Neural progenitor cell (in vitro differentiated cells): ENCODE data around the gene B3GLCT. TPM values are rescaled to one million over a fixed set of nuclear protein-coding genes. Genes with fewer than 3 reads are reported as not detected.

Experiments
- DNase-seq: peaks from one replicate; pipeline ENCODE4 v3.0.0-alpha.2; 2016; ENCODE audit warnings: low spot score
- H2AFZ ChIP-seq: fragments of 200-600 bp; sonication (generic); replicated peaks from 2 replicates; pipeline ENCODE4 v1.6.1; 2016; ENCODE audit warnings: antibody characterized with exemption
- H3F3A ChIP-seq: fragments of 200-600 bp; sonication (generic); 2 replicates; pipeline ENCODE4 v1.6.1; 2016; ENCODE audit warnings: antibody characterized with exemption, low read depth
- H3K27ac ChIP-seq: fragments of 200-600 bp; sonication (generic); 2 replicates; pipeline ENCODE4 v1.5.1; 2016; ENCODE audit warnings: mild to moderate bottlenecking
- H3K27me3 ChIP-seq: fragments of 200-600 bp; sonication (generic); 2 replicates; pipeline ENCODE4 v1.6.1; 2016; ENCODE audit warnings: mild to moderate bottlenecking, moderate library complexity
- H3K36me3 ChIP-seq: fragments of 200-600 bp; sonication (generic); 2 replicates; pipeline ENCODE4 v1.5.1; 2016
- H3K4me1 ChIP-seq: fragments of 200-600 bp; sonication (generic); 2 replicates; pipeline ENCODE4 v1.6.1; 2016; ENCODE audit warnings: mixed run types
- H3K4me2 ChIP-seq: fragments of 200-600 bp; sonication (generic); 2 replicates; pipeline ENCODE4 v1.6.1; 2016
- H3K4me3 ChIP-seq: fragments of 200-600 bp; sonication (generic); 2 replicates; pipeline ENCODE4 v1.5.1; 2016
- H3K79me2 ChIP-seq: fragments of 200-600 bp; sonication (generic); 2 replicates; pipeline ENCODE4 v1.6.1; 2016; ENCODE audit warnings: low read depth
- H3K9ac ChIP-seq: fragments of 200-600 bp; sonication (generic); 2 replicates; pipeline ENCODE4 v1.6.1; 2016
- H3K9me3 ChIP-seq: fragments of 200-600 bp; sonication (generic); 2 replicates; pipeline ENCODE4 v1.5.1; 2016; ENCODE audit warnings: low read depth
- H4K20me1 ChIP-seq: fragments of 200-600 bp; sonication (generic); 2 replicates; pipeline ENCODE4 v1.6.1; 2016; ENCODE audit warnings: low read depth
- H3K27ac Mint-ChIP-seq: 3 replicates; pipeline ENCODE4 v1.8.0; 2021; ENCODE audit warnings: mixed read lengths
- H3K27me3 Mint-ChIP-seq: 2 replicates; pipeline ENCODE4 v1.8.0; 2022; ENCODE audit warnings: low read depth, mild to moderate bottlenecking, inconsistent platforms, moderate library complexity, mixed read lengths; ENCODE audit not compliant: insufficient read depth
- H3K36me3 Mint-ChIP-seq: 3 replicates; pipeline ENCODE4 v1.8.0; 2021; ENCODE audit warnings: mixed read lengths
- H3K4me1 Mint-ChIP-seq: 3 replicates; pipeline ENCODE4 v1.8.0; 2021; ENCODE audit warnings: mixed read lengths
- H3K4me3 Mint-ChIP-seq: 3 replicates; pipeline ENCODE4 v1.8.0; 2021; ENCODE audit warnings: mild to moderate bottlenecking, moderate library complexity, mixed read lengths
- H3K9me3 Mint-ChIP-seq: 3 replicates; pipeline ENCODE4 v1.8.0; 2020; ENCODE audit warnings: mixed read lengths
- EZH2 ChIP-seq: fragments of 200-600 bp; sonication (generic); IDR thresholded peaks from 2 replicates; pipeline ENCODE4 v1.6.1; 2017; ENCODE audit warnings: antibody characterized with exemption, mild to moderate bottlenecking, moderate library complexity
- EZH2phosphoT487 ChIP-seq: fragments of 200-600 bp; sonication (generic); IDR thresholded peaks from 2 replicates; pipeline ENCODE4 v1.6.1; 2017; ENCODE audit warnings: antibody characterized with exemption
- total RNA-seq: library from RNA; depleted of rRNA; stranded (reverse); fragments of >200 nt; gene quantifications from 2 replicates; pipeline ENCODE4 v1.2.3, GENCODE V29; 2015; ENCODE audit warnings: low replicate concordance
- TF ChIP-seq, protein P1 (sequence below): fragments of 200-600 bp; sonication (generic); IDR thresholded peaks from 2 replicates; pipeline ENCODE4 v1.5.1; 2017; ENCODE audit warnings: antibody characterized with exemption, mild to moderate bottlenecking

The B3GLCT gene
- total RNA-seq, 1 donor from 2014 or later, result 16.9 TPM

DNA sequence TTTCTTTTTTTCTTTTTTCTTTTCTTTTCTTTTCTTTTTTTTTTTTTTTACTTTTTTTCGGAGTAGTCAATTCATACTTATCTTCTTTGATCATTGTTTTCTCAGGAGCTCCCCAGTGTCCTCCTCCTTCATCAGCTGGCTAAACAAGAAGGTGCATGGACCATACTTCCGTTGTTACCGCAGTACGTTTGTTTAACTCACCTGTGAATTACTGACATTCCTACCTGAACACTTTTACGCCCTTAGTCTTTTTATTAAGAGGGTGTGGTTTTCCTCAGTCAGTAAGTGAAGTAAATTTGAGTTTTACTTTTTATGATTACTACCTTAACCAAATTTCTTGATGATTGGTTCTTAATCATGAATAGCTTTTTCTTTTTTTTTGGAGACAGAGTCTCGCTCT is 47.1 kb downstream of the B3GLCT start:
- H3K27me3 Mint-ChIP-seq, result no peaks in the 10 kb centered on the region
- H3K4me1 Mint-ChIP-seq, result no peaks in the 10 kb centered on the region
- peaks cover 10% of the 10 kb centered on the region for H3K36me3 Mint-ChIP-seq
- H3F3A ChIP-seq, result no peaks in the 10 kb centered on the region
- no peak overlapping the region for H2AFZ ChIP-seq
- H3K27ac Mint-ChIP-seq, result no peak overlapping the region
- no peak for DNase-seq
- H4K20me1 ChIP-seq, result no peaks in the 10 kb centered on the region
- no peaks in the 10 kb centered on the region for H3K36me3 ChIP-seq
- H3K4me2 ChIP-seq, result no peak overlapping the region
- H3K9ac ChIP-seq, result no peak overlapping the region
- H3K27me3 ChIP-seq, result no peaks in the 10 kb centered on the region
- no peaks in the 10 kb centered on the region for H3K79me2 ChIP-seq
- no peaks in the 10 kb centered on the region for H3K9me3 ChIP-seq
- peaks cover 7% of the 10 kb centered on the region for H3K9me3 Mint-ChIP-seq
- H3K4me3 ChIP-seq, result no peak overlapping the region
- no peak overlapping the region for H3K4me3 Mint-ChIP-seq
- H3K4me1 ChIP-seq, result no peaks in the 10 kb centered on the region
- TF ChIP-seq EZH2, result no peak
- TF ChIP-seq, protein P1, sequence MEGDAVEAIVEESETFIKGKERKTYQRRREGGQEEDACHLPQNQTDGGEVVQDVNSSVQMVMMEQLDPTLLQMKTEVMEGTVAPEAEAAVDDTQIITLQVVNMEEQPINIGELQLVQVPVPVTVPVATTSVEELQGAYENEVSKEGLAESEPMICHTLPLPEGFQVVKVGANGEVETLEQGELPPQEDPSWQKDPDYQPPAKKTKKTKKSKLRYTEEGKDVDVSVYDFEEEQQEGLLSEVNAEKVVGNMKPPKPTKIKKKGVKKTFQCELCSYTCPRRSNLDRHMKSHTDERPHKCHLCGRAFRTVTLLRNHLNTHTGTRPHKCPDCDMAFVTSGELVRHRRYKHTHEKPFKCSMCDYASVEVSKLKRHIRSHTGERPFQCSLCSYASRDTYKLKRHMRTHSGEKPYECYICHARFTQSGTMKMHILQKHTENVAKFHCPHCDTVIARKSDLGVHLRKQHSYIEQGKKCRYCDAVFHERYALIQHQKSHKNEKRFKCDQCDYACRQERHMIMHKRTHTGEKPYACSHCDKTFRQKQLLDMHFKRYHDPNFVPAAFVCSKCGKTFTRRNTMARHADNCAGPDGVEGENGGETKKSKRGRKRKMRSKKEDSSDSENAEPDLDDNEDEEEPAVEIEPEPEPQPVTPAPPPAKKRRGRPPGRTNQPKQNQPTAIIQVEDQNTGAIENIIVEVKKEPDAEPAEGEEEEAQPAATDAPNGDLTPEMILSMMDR, result no peak
- TF ChIP-seq EZH2phosphoT487, result no peak
- no peak overlapping the region for H3K27ac ChIP-seq

DNA sequence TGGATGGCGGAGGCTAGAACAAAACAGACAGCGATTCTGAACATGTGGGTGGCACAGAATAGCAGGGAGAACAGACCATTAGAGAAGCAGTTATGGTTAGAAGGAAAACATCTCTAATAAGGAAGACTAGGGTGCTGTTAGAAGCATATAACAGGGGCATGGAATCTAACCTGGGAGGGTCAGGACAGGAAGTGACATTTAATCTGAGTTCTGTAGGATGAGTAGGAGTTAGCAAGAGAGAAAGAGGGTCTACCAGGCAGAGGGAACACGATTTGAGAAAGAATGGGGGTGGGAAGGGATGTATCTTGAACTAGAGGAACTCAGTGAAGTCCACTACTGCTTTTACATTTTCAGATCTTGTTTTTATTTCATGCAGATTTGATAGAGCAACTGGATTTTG is 48.6 kb downstream of the B3GLCT start:
- Histone ChIP-seq H3K4me1 (no peaks in the 10 kb centered on the region), H3K9ac (no peak overlapping the region), H3K36me3 (no peaks in the 10 kb centered on the region), H3K9me3 (no peaks in the 10 kb centered on the region), H3F3A (no peaks in the 10 kb centered on the region), H3K4me2 (no peak overlapping the region), H2AFZ (no peak overlapping the region), H3K4me3 (no peak overlapping the region), H3K79me2 (no peaks in the 10 kb centered on the region), H3K27me3 (no peaks in the 10 kb centered on the region), H4K20me1 (no peaks in the 10 kb centered on the region), H3K27ac (no peak overlapping the region)
- Mint-ChIP-seq H3K9me3 (peaks cover 16% of the 10 kb centered on the region), H3K4me1 (no peaks in the 10 kb centered on the region), H3K36me3 (peaks cover 19% of the 10 kb centered on the region), H3K4me3 (no peak overlapping the region), H3K27ac (no peak overlapping the region), H3K27me3 (no peaks in the 10 kb centered on the region)
- DNase-seq, result no peak
- TF ChIP-seq EZH2 (no peak), EZH2phosphoT487 (no peak)
- TF ChIP-seq, protein P1, result no peak

DNA sequence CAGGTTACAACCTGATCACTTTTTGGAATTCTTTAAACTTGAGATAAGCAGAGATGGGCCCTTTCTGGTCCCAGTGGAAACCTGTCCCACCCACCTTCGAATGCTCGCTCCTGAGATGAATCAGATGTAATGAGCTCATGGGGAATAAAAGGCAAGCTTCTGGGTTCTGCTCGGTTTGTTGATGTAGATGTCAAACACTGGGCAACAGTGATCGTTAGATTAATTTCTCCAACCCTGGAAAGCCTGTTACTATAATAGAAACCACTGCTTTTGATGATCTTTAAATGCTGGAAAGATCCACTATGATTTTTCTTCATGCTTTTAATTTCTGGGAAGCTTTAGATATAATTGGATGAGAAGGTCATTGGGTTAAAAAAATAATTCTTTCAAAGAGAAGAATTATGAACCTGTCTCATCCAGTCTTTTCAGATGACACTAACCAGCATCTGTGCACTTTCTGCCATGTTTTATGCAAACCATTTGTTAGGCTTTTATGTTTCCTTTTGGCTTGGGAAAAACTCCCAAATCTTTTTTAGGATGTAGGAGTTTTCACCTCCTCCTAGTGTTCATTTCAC is 49.3 kb downstream of the B3GLCT start:
- Histone ChIP-seq H3K4me2 (no peak overlapping the region), H3F3A (no peaks in the 10 kb centered on the region), H2AFZ (no peak overlapping the region), H3K9ac (no peak overlapping the region), H3K27ac (no peak overlapping the region), H3K4me3 (no peak overlapping the region), H3K36me3 (no peaks in the 10 kb centered on the region), H3K9me3 (no peaks in the 10 kb centered on the region), H3K4me1 (no peaks in the 10 kb centered on the region), H3K79me2 (no peaks in the 10 kb centered on the region), H4K20me1 (no peaks in the 10 kb centered on the region), H3K27me3 (no peaks in the 10 kb centered on the region)
- DNase-seq, result no peak
- Mint-ChIP-seq H3K27ac (no peak overlapping the region), H3K36me3 (peaks cover 19% of the 10 kb centered on the region), H3K9me3 (peaks cover 19% of the 10 kb centered on the region), H3K4me1 (no peaks in the 10 kb centered on the region), H3K27me3 (no peaks in the 10 kb centered on the region), H3K4me3 (no peak overlapping the region)
- TF ChIP-seq, protein P1, result no peak
- TF ChIP-seq EZH2 (no peak), EZH2phosphoT487 (no peak)
